ENCODE results near the gene MTHFD1.

MTHFD1 gene

GRCh38 chr14:64417771-64418125 lies 29.6 kb downstream of the MTHFD1 start:
- no peak for DNase-seq (ENCODE audit: low read depth)
- TF ChIP-seq CTCF (IDR thresholded peaks at IDR 0.05; ENCODE audit: low read length, missing control alignments): no peak
- H3K4me3 ChIP-seq (replicated peaks; ENCODE audit: low read depth, low read length): no peak overlapping the region

- H3K4me3 ChIP-seq (replicated peaks; ENCODE audit: low read depth, low read length): no peak overlapping the region
- TF ChIP-seq CTCF (IDR thresholded peaks at IDR 0.05; ENCODE audit: low read length, missing control alignments): no peak
- DNase-seq (ENCODE audit: low read depth): no peak
These were observed 30.9 kb downstream of the MTHFD1 start for GRCh38 chr14:64419003-64419402.

- H3K4me3 ChIP-seq (replicated peaks; ENCODE audit: low read depth, low read length): no peak overlapping the region
- peak; percentile 83 for DNase-seq (ENCODE audit: low read depth)
- no peak for TF ChIP-seq CTCF (IDR thresholded peaks at IDR 0.05; ENCODE audit: low read length, missing control alignments)
These were observed 33.0 kb downstream of the MTHFD1 start for GRCh38 chr14:64421166-64421565.

- DNase-seq (ENCODE audit: low read depth): no peak
- H3K4me3 ChIP-seq (replicated peaks; ENCODE audit: low read depth, low read length): no peak overlapping the region
- TF ChIP-seq CTCF (IDR thresholded peaks at IDR 0.05; ENCODE audit: low read length, missing control alignments): no peak
These were observed 33.9 kb downstream of the MTHFD1 start for GRCh38 chr14:64422005-64422404.

GRCh38 chr14:64422756-64423155 lies 34.6 kb downstream of the MTHFD1 start:
- no peak for TF ChIP-seq CTCF (IDR thresholded peaks at IDR 0.05; ENCODE audit: low read length, missing control alignments)
- H3K4me3 ChIP-seq (replicated peaks; ENCODE audit: low read depth, low read length): no peak overlapping the region
- no peak for DNase-seq (ENCODE audit: low read depth)

- no peak for TF ChIP-seq CTCF (IDR thresholded peaks at IDR 0.05; ENCODE audit: low read length, missing control alignments)
- peak; percentile 72 for DNase-seq (ENCODE audit: low read depth)
- no peak overlapping the region for H3K4me3 ChIP-seq (replicated peaks; ENCODE audit: low read depth, low read length)
These were observed 35.8 kb downstream of the MTHFD1 start for GRCh38 chr14:64423987-64424386.

GRCh38 chr14:64434528-64434927 lies 46.4 kb downstream of the MTHFD1 start:
- TF ChIP-seq CTCF (IDR thresholded peaks at IDR 0.05; ENCODE audit: low read length, missing control alignments): no peak
- DNase-seq (ENCODE audit: low read depth): peak; percentile 70
- H3K4me3 ChIP-seq (replicated peaks; ENCODE audit: low read depth, low read length): no peak overlapping the region
